Loucy (cell line): ENCODE results near the gene SNUPN.
"Not testable (repeated sequence)": the region's sequence is repeated elsewhere in the genome, so short reads cannot be mapped to it uniquely, and the experiment has no call there.

Source experiments
- H2AFZ ChIP-seq: fragments of 200-600 bp; sonication (generic); 2 replicates; pipeline ENCODE4 v1.6.0; 2016; ENCODE audit warnings: antibody characterized with exemption, mild to moderate bottlenecking, low read length, moderate library complexity
- H3F3A ChIP-seq: fragments of 200-600 bp; 2 replicates; pipeline ENCODE4 v1.6.0; 2016; ENCODE audit warnings: antibody characterized with exemption, low read depth, mild to moderate bottlenecking
- H3K27me3 ChIP-seq: fragments of 200-600 bp; sonication (generic); 2 replicates; pipeline ENCODE4 v1.6.1; 2014; ENCODE audit warnings: low read length, mild to moderate bottlenecking; ENCODE audit not compliant: insufficient read depth, poor library complexity, severe bottlenecking
- H3K36me3 ChIP-seq: fragments of 200-600 bp; sonication (generic); 2 replicates; pipeline ENCODE4 v1.6.1; 2016; ENCODE audit warnings: low read length; ENCODE audit not compliant: insufficient read depth
- H3K4me1 ChIP-seq: fragments of 200-600 bp; sonication (generic); 2 replicates; pipeline ENCODE4 v1.5.1; 2014; ENCODE audit warnings: low read length, mild to moderate bottlenecking; ENCODE audit not compliant: insufficient read depth, poor library complexity, severe bottlenecking
- H3K4me2 ChIP-seq: fragments of 200-600 bp; sonication (generic); 2 replicates; pipeline ENCODE4 v1.6.0; 2014; ENCODE audit warnings: antibody characterized with exemption, low read length, low read depth, mild to moderate bottlenecking; ENCODE audit not compliant: poor library complexity, severe bottlenecking
- H3K4me3 ChIP-seq: fragments of 200-600 bp; sonication (generic); 2 replicates; pipeline ENCODE4 v1.5.1; 2014; ENCODE audit warnings: low read length, mild to moderate bottlenecking, mixed read lengths; ENCODE audit not compliant: poor library complexity, severe bottlenecking
- H3K79me2 ChIP-seq: fragments of 200-600 bp; sonication (generic); 2 replicates; pipeline ENCODE4 v1.6.1; 2014; ENCODE audit warnings: low read length; ENCODE audit not compliant: insufficient read depth
- H3K9ac ChIP-seq: fragments of 200-600 bp; sonication (generic); 2 replicates; pipeline ENCODE4 v1.6.0; 2014; ENCODE audit warnings: mild to moderate bottlenecking, low read depth, low read length, moderate library complexity; ENCODE audit not compliant: poor library complexity, severe bottlenecking
- H3K9me2 ChIP-seq: fragments of 200-600 bp; sonication (generic); replicated peaks from 2 replicates; pipeline ENCODE4 v1.6.1; 2016; ENCODE audit warnings: low read depth, low read length, mixed read lengths
- H3K9me3 ChIP-seq: fragments of 200-600 bp; sonication (generic); 2 replicates; pipeline ENCODE4 v1.6.1; 2014; ENCODE audit warnings: mild to moderate bottlenecking, antibody characterized with exemption, low read length, low read depth; ENCODE audit not compliant: insufficient read depth
- H4K20me1 ChIP-seq: fragments of 200-600 bp; sonication (generic); 2 replicates; pipeline ENCODE4 v1.6.0; 2014; ENCODE audit warnings: antibody characterized with exemption, low read length, mild to moderate bottlenecking; ENCODE audit not compliant: insufficient read depth, poor library complexity, severe bottlenecking
- CTCF ChIP-seq: fragments of 200-600 bp; sonication (generic); conservative IDR thresholded peaks from 2 replicates; pipeline ENCODE4 v1.5.1; 2014; ENCODE audit warnings: mild to moderate bottlenecking, antibody characterized with exemption, low read length
- EZH2phosphoT487 ChIP-seq: fragments of 200-600 bp; IDR thresholded peaks from 2 replicates; pipeline ENCODE4 v1.6.1; 2018; ENCODE audit warnings: antibody characterized with exemption, mild to moderate bottlenecking, moderate library complexity, borderline replicate concordance

The SNUPN gene

GRCh38 chr15:75583701-75584100, 41.8 kb downstream of the SNUPN start:
- no peaks in the 10 kb centered on the region for H3K27me3 ChIP-seq
- H3K9me2 ChIP-seq, result no peaks in the 10 kb centered on the region
- TF ChIP-seq EZH2phosphoT487, result no peak
- no peak for TF ChIP-seq CTCF
- no peaks in the 10 kb centered on the region for H3K36me3 ChIP-seq
- no peaks in the 10 kb centered on the region for H3F3A ChIP-seq
- no peak overlapping the region for H3K4me3 ChIP-seq
- H3K79me2 ChIP-seq, result peaks cover 4% of the 10 kb centered on the region; the same call in 1 of the 2 replicates
- no peak overlapping the region for H3K9ac ChIP-seq
- no peaks in the 10 kb centered on the region for H4K20me1 ChIP-seq
- no peak overlapping the region for H2AFZ ChIP-seq
- H3K4me1 ChIP-seq, result peaks cover 5% of the 10 kb centered on the region
- no peak overlapping the region for H3K4me2 ChIP-seq
- H3K9me3 ChIP-seq, result no peaks in the 10 kb centered on the region

DNA sequence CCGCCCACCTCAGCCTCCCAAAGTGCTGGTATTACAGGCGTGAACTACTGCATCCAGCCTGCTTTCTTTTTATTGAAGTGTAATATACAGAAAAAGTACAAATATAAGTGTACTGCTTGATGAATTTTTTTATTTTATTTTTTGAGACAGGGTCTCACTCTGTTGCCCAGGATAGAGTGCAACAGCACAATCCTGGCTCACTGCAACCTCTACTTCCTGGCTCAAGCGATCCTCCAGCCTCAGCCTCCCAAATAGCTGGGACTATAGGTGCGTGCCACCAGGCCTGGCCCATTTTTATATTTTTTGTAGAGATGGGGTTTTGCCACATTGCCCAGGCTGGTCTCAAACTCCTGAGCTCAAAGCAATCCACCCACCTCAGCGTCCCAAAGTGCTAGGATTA, 42.6 kb downstream of the SNUPN start:
- H4K20me1 ChIP-seq, H3F3A ChIP-seq, H3K4me2 ChIP-seq, H3K9ac ChIP-seq, H3K9me3 ChIP-seq, H3K4me3 ChIP-seq, H3K9me2 ChIP-seq, H3K36me3 ChIP-seq, H2AFZ ChIP-seq, H3K27me3 ChIP-seq, H3K4me1 ChIP-seq: not testable (repeated sequence)
- peaks cover 12% of the 10 kb centered on the region for H3K79me2 ChIP-seq

- Histone ChIP-seq H3K4me2 (peak within 1 kb of the TSS; percentile 92), H3K9me2 (no peaks in the 10 kb centered on the region), H3K36me3 (no peaks in the 10 kb centered on the region), H3K4me1 (peaks cover 26% of the 10 kb centered on the region), H3K27me3 (peaks cover 3% of the 10 kb centered on the region), H4K20me1 (peaks cover 19% of the 10 kb centered on the region), H3F3A (no peaks in the 10 kb centered on the region), H3K9me3 (no peaks in the 10 kb centered on the region), H3K4me3 (peak within 1 kb of the TSS; percentile 99), H2AFZ (peak within 1 kb of the TSS; percentile 91), H3K79me2 (peaks cover 45% of the 10 kb centered on the region), H3K9ac (peak within 1 kb of the TSS; percentile 97)
- peak; percentile 35 for TF ChIP-seq CTCF
- TF ChIP-seq EZH2phosphoT487, result no peak
These were observed 46.3 kb downstream of the SNUPN start, which contains the start of gene PTPN9 for GRCh38 chr15:75578948-75579920. TSS of gene PTPN9 (minus strand) at chr15:75579315. CDS start at chr15:75578776, 539 bp downstream.
